ENCODE measurements around the gene ARHGAP32. TPM values are rescaled to one million over a fixed set of nuclear protein-coding genes. Genes with fewer than 3 reads are reported as not detected.
A peak's percentile ranks its signal among the peaks of the same experiment; 100 is the strongest.

The ARHGAP32 gene
- total RNA-seq, 1 experiment from 2014 or later: not detected

- Histone ChIP-seq H4K20me1 (ENCODE audit: insufficient read depth, low read depth, low read length) (no peaks in the 10 kb centered on the region), H3K36me3 (ENCODE audit: insufficient read depth, low read length) (no peaks in the 10 kb centered on the region), H3K27me3 (ENCODE audit: low read length) (no peaks in the 10 kb centered on the region), H3K79me2 (ENCODE audit: low read length) (no peaks in the 10 kb centered on the region), H3K4me1 (ENCODE audit: low read length) (no peaks in the 10 kb centered on the region), H2AFZ (ENCODE audit: low read length) (no peak overlapping the region), H3K9me3 (ENCODE audit: low read length) (no peaks in the 10 kb centered on the region), H3K4me3 (ENCODE audit: low read length) (no peak overlapping the region), H3K27ac (ENCODE audit: low read length) (no peak overlapping the region), H3K9me2 (replicated peaks; ENCODE audit: insufficient read depth, low read length) (no peaks in the 10 kb centered on the region), H3K9ac (ENCODE audit: low read length) (no peak overlapping the region), H3K4me2 (ENCODE audit: low read depth, low read length, poor library complexity, severe bottlenecking) (no peak overlapping the region)
- peak; percentile 66 for DNase-seq
Observed at GRCh38 chr11:129117595-129118350, 74.4 kb downstream of the ARHGAP32 start.

- no peaks in the 10 kb centered on the region for H4K20me1 ChIP-seq (ENCODE audit: insufficient read depth, low read depth, low read length)
- no peaks in the 10 kb centered on the region for H3K4me1 ChIP-seq (ENCODE audit: low read length)
- DNase-seq: no peak
- no peak overlapping the region for H3K9ac ChIP-seq (ENCODE audit: low read length)
- no peaks in the 10 kb centered on the region for H3K9me3 ChIP-seq (ENCODE audit: low read length)
- H3K27ac ChIP-seq (ENCODE audit: low read length): no peak overlapping the region
- no peaks in the 10 kb centered on the region for H3K36me3 ChIP-seq (ENCODE audit: insufficient read depth, low read length)
- no peak overlapping the region for H2AFZ ChIP-seq (ENCODE audit: low read length)
- H3K4me3 ChIP-seq (ENCODE audit: low read length): no peak overlapping the region
- no peaks in the 10 kb centered on the region for H3K27me3 ChIP-seq (ENCODE audit: low read length)
- H3K79me2 ChIP-seq (ENCODE audit: low read length): no peaks in the 10 kb centered on the region
- H3K4me2 ChIP-seq (ENCODE audit: low read depth, low read length, poor library complexity, severe bottlenecking): no peak overlapping the region
- H3K9me2 ChIP-seq (replicated peaks; ENCODE audit: insufficient read depth, low read length): no peaks in the 10 kb centered on the region
Observed at GRCh38 chr11:129115652-129116586, 76.2 kb downstream of the ARHGAP32 start.

GRCh38 chr11:129109701-129110100 is 82.4 kb downstream of the ARHGAP32 start:
- Histone ChIP-seq H3K79me2 (ENCODE audit: low read length) (no peaks in the 10 kb centered on the region), H3K9me2 (replicated peaks; ENCODE audit: insufficient read depth, low read length) (no peaks in the 10 kb centered on the region), H4K20me1 (ENCODE audit: insufficient read depth, low read depth, low read length) (no peaks in the 10 kb centered on the region), H3K36me3 (ENCODE audit: insufficient read depth, low read length) (no peaks in the 10 kb centered on the region), H3K4me1 (ENCODE audit: low read length) (no peaks in the 10 kb centered on the region), H3K9ac (ENCODE audit: low read length) (no peak overlapping the region), H3K4me3 (ENCODE audit: low read length) (no peak overlapping the region), H3K9me3 (ENCODE audit: low read length) (no peaks in the 10 kb centered on the region), H2AFZ (ENCODE audit: low read length) (no peak overlapping the region), H3K27ac (ENCODE audit: low read length) (no peak overlapping the region), H3K27me3 (ENCODE audit: low read length) (no peaks in the 10 kb centered on the region), H3K4me2 (ENCODE audit: low read depth, low read length, poor library complexity, severe bottlenecking) (no peak overlapping the region)
- no peak for DNase-seq

- Histone ChIP-seq H2AFZ (ENCODE audit: low read length) (no peak overlapping the region), H3K27me3 (ENCODE audit: low read length) (no peaks in the 10 kb centered on the region), H3K4me3 (ENCODE audit: low read length) (no peak overlapping the region), H3K4me2 (ENCODE audit: low read depth, low read length, poor library complexity, severe bottlenecking) (no peak overlapping the region), H4K20me1 (ENCODE audit: insufficient read depth, low read depth, low read length) (no peaks in the 10 kb centered on the region), H3K9me2 (replicated peaks; ENCODE audit: insufficient read depth, low read length) (no peaks in the 10 kb centered on the region), H3K4me1 (ENCODE audit: low read length) (no peaks in the 10 kb centered on the region), H3K27ac (ENCODE audit: low read length) (no peak overlapping the region), H3K36me3 (ENCODE audit: insufficient read depth, low read length) (no peaks in the 10 kb centered on the region), H3K9me3 (ENCODE audit: low read length) (no peaks in the 10 kb centered on the region), H3K79me2 (ENCODE audit: low read length) (no peaks in the 10 kb centered on the region), H3K9ac (ENCODE audit: low read length) (no peak overlapping the region)
- DNase-seq: no peak
Observed at GRCh38 chr11:129106788-129107187, 85.3 kb downstream of the ARHGAP32 start.

GRCh38 chr11:129102756-129103155 is 89.4 kb downstream of the ARHGAP32 start:
- H3K4me3 ChIP-seq (ENCODE audit: low read length): no peak overlapping the region
- H3K27me3 ChIP-seq (ENCODE audit: low read length): no peaks in the 10 kb centered on the region
- H3K9ac ChIP-seq (ENCODE audit: low read length): no peak overlapping the region
- H3K79me2 ChIP-seq (ENCODE audit: low read length): no peaks in the 10 kb centered on the region
- no peak overlapping the region for H3K27ac ChIP-seq (ENCODE audit: low read length)
- H3K9me3 ChIP-seq (ENCODE audit: low read length): no peaks in the 10 kb centered on the region
- no peaks in the 10 kb centered on the region for H3K36me3 ChIP-seq (ENCODE audit: insufficient read depth, low read length)
- H3K4me1 ChIP-seq (ENCODE audit: low read length): no peaks in the 10 kb centered on the region
- no peak overlapping the region for H3K4me2 ChIP-seq (ENCODE audit: low read depth, low read length, poor library complexity, severe bottlenecking)
- H2AFZ ChIP-seq (ENCODE audit: low read length): no peak overlapping the region
- H4K20me1 ChIP-seq (ENCODE audit: insufficient read depth, low read depth, low read length): no peaks in the 10 kb centered on the region
- H3K9me2 ChIP-seq (replicated peaks; ENCODE audit: insufficient read depth, low read length): no peaks in the 10 kb centered on the region
- DNase-seq: no peak

GRCh38 chr11:129102225-129102624 is 89.9 kb downstream of the ARHGAP32 start:
- H3K4me2 ChIP-seq (ENCODE audit: low read depth, low read length, poor library complexity, severe bottlenecking): no peak overlapping the region
- DNase-seq: no peak
- H3K9ac ChIP-seq (ENCODE audit: low read length): no peak overlapping the region

GRCh38 chr11:129093283-129093682 is 98.8 kb downstream of the ARHGAP32 start:
- Histone ChIP-seq H4K20me1 (ENCODE audit: insufficient read depth, low read depth, low read length) (no peaks in the 10 kb centered on the region), H3K27me3 (ENCODE audit: low read length) (no peaks in the 10 kb centered on the region), H3K4me1 (ENCODE audit: low read length) (no peaks in the 10 kb centered on the region), H3K27ac (ENCODE audit: low read length) (no peak overlapping the region), H3K9me2 (replicated peaks; ENCODE audit: insufficient read depth, low read length) (no peaks in the 10 kb centered on the region), H3K4me3 (ENCODE audit: low read length) (no peak overlapping the region), H3K4me2 (ENCODE audit: low read depth, low read length, poor library complexity, severe bottlenecking) (no peak overlapping the region), H3K9ac (ENCODE audit: low read length) (no peak overlapping the region), H3K79me2 (ENCODE audit: low read length) (no peaks in the 10 kb centered on the region), H2AFZ (ENCODE audit: low read length) (no peak overlapping the region), H3K9me3 (ENCODE audit: low read length) (no peaks in the 10 kb centered on the region), H3K36me3 (ENCODE audit: insufficient read depth, low read length) (no peaks in the 10 kb centered on the region)
- DNase-seq: no peak

More at GRCh38 chr11:129102225-129102624, 89.9 kb downstream of the ARHGAP32 start:
- Histone ChIP-seq H3K4me1 (ENCODE audit: low read length) (no peaks in the 10 kb centered on the region), H3K9me3 (ENCODE audit: low read length) (no peaks in the 10 kb centered on the region), H2AFZ (ENCODE audit: low read length) (no peak overlapping the region), H3K27ac (ENCODE audit: low read length) (no peak overlapping the region), H4K20me1 (ENCODE audit: insufficient read depth, low read depth, low read length) (no peaks in the 10 kb centered on the region), H3K4me3 (ENCODE audit: low read length) (no peak overlapping the region), H3K79me2 (ENCODE audit: low read length) (no peaks in the 10 kb centered on the region), H3K36me3 (ENCODE audit: insufficient read depth, low read length) (no peaks in the 10 kb centered on the region), H3K27me3 (ENCODE audit: low read length) (no peaks in the 10 kb centered on the region), H3K9me2 (replicated peaks; ENCODE audit: insufficient read depth, low read length) (no peaks in the 10 kb centered on the region)

GRCh38 chr11:129090056-129090455 is 102.1 kb downstream of the ARHGAP32 start:
- Histone ChIP-seq H3K9ac (ENCODE audit: low read length) (no peak overlapping the region), H3K79me2 (ENCODE audit: low read length) (no peaks in the 10 kb centered on the region), H3K9me3 (ENCODE audit: low read length) (no peaks in the 10 kb centered on the region), H3K4me3 (ENCODE audit: low read length) (no peak overlapping the region), H3K27me3 (ENCODE audit: low read length) (no peaks in the 10 kb centered on the region), H3K36me3 (ENCODE audit: insufficient read depth, low read length) (no peaks in the 10 kb centered on the region), H3K9me2 (replicated peaks; ENCODE audit: insufficient read depth, low read length) (no peaks in the 10 kb centered on the region), H3K27ac (ENCODE audit: low read length) (no peak overlapping the region), H2AFZ (ENCODE audit: low read length) (no peak overlapping the region), H4K20me1 (ENCODE audit: insufficient read depth, low read depth, low read length) (no peaks in the 10 kb centered on the region), H3K4me1 (ENCODE audit: low read length) (no peaks in the 10 kb centered on the region), H3K4me2 (ENCODE audit: low read depth, low read length, poor library complexity, severe bottlenecking) (no peak overlapping the region)
- DNase-seq: no peak

Data from Karpas-422 (cell line).